H1 (cell line): ENCODE data around the gene PRR5. TPM values are rescaled to one million over a fixed set of nuclear protein-coding genes. Genes with fewer than 3 reads are reported as not detected.

Experiments
- CTCF ChIP-seq, 3 experiments: IDR thresholded peaks; 1 replicate in 2 of 3; 2 replicates in 1 of 3; pipeline versions ENCODE4 v1.5.1 to v1.6.1; 2011; ENCODE audit warnings: low read length in 3 of 3, mild to moderate bottlenecking in 3 of 3, inconsistent platforms in 2 of 3, low read depth in 1 of 3, moderate library complexity in 1 of 3; ENCODE audit not compliant: insufficient read depth in 1 of 3; ENCODE audit errors: control extremely low read depth in 1 of 3
- SIN3A ChIP-seq, 2 experiments: IDR thresholded peaks in 1 of 2; conservative IDR thresholded peaks in 1 of 2; 2 replicates each; pipeline ENCODE4 v1.6.1; 2011 to 2012; ENCODE audit warnings: low read length in 2 of 2, improper control_type of control experiment in 1 of 2, low read depth in 1 of 2, mild to moderate bottlenecking in 1 of 2
- SP1 ChIP-seq: IDR thresholded peaks from 2 replicates; pipeline ENCODE4 v1.6.1; 2011; ENCODE audit warnings: low read depth, low read length
- TCF12 ChIP-seq: IDR thresholded peaks from 2 replicates; pipeline ENCODE4 v1.6.1; 2011; ENCODE audit warnings: low read depth, mild to moderate bottlenecking, low read length
- USF2 ChIP-seq: IDR thresholded peaks from 2 replicates; pipeline ENCODE4 v1.6.1; 2011; ENCODE audit warnings: low read length, improper control_type of control experiment
- YY1 ChIP-seq: IDR thresholded peaks from 2 replicates; pipeline ENCODE4 v1.6.1; 2011; ENCODE audit warnings: low read depth, mild to moderate bottlenecking, low read length
- polyA plus RNA-seq, 7 experiments: library from polyadenylated mRNA; depleted of rRNA in 3 of 7; stranded (reverse) in 5 of 7; unstranded in 2 of 7; fragments of >200 nt in 5 of 7; fragments of 200-250 nt in 2 of 7; gene quantifications; 1 replicate in 5 of 7; 2 replicates in 1 of 7; 4 replicates in 1 of 7; pipeline versions ENCODE4 v1.2.1 to v1.2.3, GENCODE V29; 2011 to 2013; ENCODE audit warnings: missing spikeins in 2 of 7, mixed read lengths in 2 of 7
- total RNA-seq: library from RNA; stranded (reverse); fragmentation: NEBNext Ultra II Directional; extraction: Animal tissue kit (Norgen Biotek cat#: 25700); gene quantifications from 2 replicates; pipeline ENCODE4 v1.2.1, GENCODE V29; 2021

Gene PRR5
- total and polyA plus RNA-seq, 2 of the 8 experiments (the other 6 are each of a cell fraction or from before 2014, with no cell fraction given) = 16.5 to 25.7 TPM

- TF ChIP-seq CTCF (IDR thresholded peaks at IDR 0.05; ENCODE audit: control extremely low read depth in 1 of 3, insufficient read depth in 1 of 3, low read depth in 1 of 3, low read length in 3 of 3) (peak; percentile 96 to 98 (median 97)), YY1 (no peak), SIN3A (conservative IDR thresholded peaks at IDR 0.05 in 1 of 2, IDR thresholded peaks at IDR 0.05 in 1 of 2; ENCODE audit: low read depth in 1 of 2, low read length in 2 of 2) (0 out of 4 replicates have a peak, but pooled peaks of 1 of the 2 experiments have one; percentile 38), USF2 (0 out of 2 replicates have a peak, but pooled peaks have one; percentile 5), TCF12 (0 out of 2 replicates have a peak, but pooled peaks have one; percentile 41), SP1 (no peak)
Measured at GRCh38 chr22:44735518-44736428, 33.8 kb downstream of the PRR5 start (continued).
